Measurements from ENCODE around the gene EMD.
A peak's percentile ranks its signal among the peaks of the same experiment; 100 is the strongest.

EMD gene

DNA sequence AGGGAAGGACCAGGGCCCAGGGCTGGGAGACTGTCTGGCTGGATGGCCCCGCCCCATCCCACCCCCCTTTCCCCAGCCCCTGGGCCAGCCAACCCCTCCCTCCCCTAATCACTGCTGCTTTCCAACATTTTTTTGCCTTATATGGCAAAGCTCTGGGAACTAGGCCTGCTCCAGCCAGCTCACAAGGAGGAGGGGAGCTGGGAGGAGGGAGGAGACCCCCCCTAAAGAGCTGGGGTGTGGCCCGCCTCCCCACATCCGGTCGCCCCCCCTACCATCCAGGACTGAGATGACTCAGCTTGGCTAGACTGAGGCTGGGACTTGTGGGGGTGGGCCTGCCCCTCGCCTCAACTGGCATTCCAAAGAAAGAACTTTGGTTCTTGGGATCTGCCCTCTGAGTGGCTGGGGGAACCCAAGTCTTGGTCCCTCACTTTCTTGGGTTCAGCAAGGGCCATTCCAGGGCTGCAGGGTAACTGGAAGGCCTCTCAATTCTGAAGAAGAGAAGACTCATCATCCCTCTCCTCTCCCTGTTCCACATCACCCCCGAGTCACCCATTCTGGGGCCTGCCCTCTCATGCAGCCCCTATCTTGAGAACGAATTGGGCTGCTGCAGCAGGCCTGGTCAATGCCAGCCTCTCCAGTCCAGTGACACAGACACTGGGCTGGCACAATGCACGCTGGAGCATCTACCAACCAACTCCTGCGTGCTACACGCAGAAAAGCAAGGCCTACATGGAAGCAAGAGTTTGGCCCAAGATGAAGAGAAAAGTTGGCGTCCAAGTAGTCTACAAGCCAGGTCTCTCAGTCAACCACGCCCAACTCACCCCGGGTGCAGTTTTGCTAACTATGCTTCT lies 9.4 kb upstream of the EMD start:
- TF ChIP-seq, protein P1, sequence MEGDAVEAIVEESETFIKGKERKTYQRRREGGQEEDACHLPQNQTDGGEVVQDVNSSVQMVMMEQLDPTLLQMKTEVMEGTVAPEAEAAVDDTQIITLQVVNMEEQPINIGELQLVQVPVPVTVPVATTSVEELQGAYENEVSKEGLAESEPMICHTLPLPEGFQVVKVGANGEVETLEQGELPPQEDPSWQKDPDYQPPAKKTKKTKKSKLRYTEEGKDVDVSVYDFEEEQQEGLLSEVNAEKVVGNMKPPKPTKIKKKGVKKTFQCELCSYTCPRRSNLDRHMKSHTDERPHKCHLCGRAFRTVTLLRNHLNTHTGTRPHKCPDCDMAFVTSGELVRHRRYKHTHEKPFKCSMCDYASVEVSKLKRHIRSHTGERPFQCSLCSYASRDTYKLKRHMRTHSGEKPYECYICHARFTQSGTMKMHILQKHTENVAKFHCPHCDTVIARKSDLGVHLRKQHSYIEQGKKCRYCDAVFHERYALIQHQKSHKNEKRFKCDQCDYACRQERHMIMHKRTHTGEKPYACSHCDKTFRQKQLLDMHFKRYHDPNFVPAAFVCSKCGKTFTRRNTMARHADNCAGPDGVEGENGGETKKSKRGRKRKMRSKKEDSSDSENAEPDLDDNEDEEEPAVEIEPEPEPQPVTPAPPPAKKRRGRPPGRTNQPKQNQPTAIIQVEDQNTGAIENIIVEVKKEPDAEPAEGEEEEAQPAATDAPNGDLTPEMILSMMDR (IDR thresholded peaks at IDR 0.05; ENCODE audit: low read depth, low read length) = no peak
- peak; percentile 94 for DNase-seq (ENCODE audit: extremely low read depth, low read depth)

- TF ChIP-seq, protein P1 (IDR thresholded peaks at IDR 0.05; ENCODE audit: low read depth, low read length) = no peak
- DNase-seq (ENCODE audit: extremely low read depth, low read depth) = no peak
Observed at GRCh38 chrX:154370300-154371016, 8.6 kb upstream of the EMD start.

DNA sequence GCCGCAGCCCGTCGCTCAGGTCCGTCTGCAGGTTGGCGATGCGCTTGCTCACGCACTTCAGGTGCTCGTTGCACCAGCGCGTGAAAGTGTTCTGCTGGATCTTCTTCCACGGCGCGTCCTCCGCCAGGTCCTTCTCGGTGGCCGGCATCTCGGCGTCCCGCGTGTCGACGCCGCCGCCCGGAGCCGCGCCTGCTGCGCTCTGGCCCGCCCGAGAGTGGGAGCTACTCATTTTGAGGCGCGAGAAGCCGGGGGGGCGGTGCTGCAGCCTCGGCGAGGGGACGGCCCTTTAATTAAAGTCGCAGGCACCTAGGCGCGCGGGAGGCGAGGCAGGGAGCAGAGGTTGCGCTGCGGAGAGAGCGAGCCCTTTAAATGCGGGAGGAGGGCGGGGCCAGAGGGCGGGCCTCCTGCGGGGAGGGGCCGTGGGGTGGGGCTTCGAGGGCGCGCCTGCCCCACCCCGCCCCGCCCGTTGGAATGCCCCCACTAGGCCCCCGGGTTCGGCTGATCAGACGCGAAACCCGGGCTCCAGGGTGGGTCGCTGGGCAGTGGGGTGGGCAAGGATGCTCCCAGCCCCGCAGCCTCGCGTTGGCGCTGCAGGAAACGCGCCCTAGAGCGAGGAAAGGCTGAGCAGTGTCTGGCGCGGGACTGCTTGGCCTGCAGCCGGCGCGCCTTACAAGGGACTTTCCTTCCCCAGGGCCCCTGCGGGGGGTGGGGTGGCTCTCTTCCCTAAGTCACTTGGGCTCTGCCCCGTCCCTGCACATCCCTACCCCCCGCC lies 7.9 kb upstream of the EMD start:
- DNase-seq (ENCODE audit: extremely low read depth, low read depth) = peak; percentile 87
- TF ChIP-seq, protein P1 (IDR thresholded peaks at IDR 0.05; ENCODE audit: low read depth, low read length) = no peak

DNA sequence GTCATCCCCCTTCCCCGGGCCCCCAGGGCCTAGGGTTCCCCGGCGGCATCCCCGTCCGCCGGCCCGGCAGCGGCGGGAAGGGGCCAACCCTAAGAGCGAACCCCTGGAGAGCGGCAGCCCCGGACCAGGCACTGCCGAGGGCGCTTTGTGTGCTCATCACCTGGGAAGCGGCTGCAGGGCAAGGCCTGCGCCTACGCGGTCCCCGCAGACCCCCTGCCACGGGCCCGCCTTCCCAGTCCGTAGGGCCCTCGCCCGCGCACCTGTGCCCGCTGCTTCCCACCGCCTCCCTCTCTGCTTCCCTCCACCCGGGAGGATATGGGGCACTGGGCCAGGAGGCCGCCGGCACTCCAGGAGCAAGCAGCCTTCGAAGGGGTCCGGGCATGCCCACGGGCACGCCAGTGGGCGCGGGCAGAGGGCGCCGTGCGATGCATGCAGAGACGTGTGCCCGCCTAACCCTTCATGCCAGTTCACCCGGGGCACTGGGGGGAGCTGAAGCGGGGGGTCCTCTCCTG lies 7.2 kb upstream of the EMD start:
- DNase-seq (ENCODE audit: extremely low read depth, low read depth) = no peak
- TF ChIP-seq, protein P1 (IDR thresholded peaks at IDR 0.05; ENCODE audit: low read depth, low read length) = no peak

DNA sequence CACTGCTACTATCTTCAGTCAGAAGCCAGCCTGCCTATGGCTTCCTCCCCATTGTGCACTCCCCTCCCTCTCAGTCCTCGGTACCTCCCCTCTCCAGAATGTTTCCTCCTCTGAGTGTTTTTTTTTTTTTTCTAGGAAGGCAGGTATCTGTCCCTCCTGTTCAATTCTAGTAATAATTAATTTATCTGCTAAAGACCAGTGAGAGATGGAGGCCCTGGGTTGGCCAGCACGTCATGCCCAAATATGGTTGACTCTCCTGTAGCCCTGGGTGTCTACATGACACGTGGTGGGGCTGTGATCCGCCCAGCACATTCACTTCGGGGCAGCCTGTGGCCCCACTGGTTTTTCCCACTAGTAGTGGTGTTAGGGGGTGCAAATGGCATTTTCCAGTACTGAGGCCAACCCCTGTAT lies 6.5 kb upstream of the EMD start:
- no peak for DNase-seq (ENCODE audit: extremely low read depth, low read depth)
- TF ChIP-seq, protein P1 (IDR thresholded peaks at IDR 0.05; ENCODE audit: low read depth, low read length) = no peak

- DNase-seq (ENCODE audit: extremely low read depth, low read depth) = peak; percentile 62
- TF ChIP-seq, protein P1 (IDR thresholded peaks at IDR 0.05; ENCODE audit: low read depth, low read length) = peak; percentile 46
Observed at GRCh38 chrX:154373340-154374306, 5.5 kb upstream of the EMD start.

All from AG09319 (cell line).